ENCODE measurements around the gene IGSF3.

DNA sequence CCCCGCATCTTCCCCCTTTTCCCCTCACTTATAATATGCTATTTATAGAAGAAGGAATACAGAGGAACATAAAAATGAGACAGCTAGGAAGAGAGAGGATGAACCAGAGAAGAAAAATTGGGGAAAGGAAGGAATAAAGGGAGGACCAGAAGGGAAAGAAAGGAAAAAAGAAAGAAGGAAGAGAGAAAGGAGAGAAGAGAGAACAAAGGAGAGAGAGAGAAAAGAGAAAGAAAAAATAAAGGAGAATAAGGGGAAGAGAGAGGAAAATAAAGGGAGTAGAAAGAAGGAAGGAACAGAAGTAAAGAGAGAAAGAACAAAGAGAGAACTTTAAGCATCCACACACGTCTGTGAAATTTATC, 11.2 kb upstream of the IGSF3 start:
- TF ChIP-seq, protein P1, sequence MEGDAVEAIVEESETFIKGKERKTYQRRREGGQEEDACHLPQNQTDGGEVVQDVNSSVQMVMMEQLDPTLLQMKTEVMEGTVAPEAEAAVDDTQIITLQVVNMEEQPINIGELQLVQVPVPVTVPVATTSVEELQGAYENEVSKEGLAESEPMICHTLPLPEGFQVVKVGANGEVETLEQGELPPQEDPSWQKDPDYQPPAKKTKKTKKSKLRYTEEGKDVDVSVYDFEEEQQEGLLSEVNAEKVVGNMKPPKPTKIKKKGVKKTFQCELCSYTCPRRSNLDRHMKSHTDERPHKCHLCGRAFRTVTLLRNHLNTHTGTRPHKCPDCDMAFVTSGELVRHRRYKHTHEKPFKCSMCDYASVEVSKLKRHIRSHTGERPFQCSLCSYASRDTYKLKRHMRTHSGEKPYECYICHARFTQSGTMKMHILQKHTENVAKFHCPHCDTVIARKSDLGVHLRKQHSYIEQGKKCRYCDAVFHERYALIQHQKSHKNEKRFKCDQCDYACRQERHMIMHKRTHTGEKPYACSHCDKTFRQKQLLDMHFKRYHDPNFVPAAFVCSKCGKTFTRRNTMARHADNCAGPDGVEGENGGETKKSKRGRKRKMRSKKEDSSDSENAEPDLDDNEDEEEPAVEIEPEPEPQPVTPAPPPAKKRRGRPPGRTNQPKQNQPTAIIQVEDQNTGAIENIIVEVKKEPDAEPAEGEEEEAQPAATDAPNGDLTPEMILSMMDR (IDR thresholded peaks at IDR 0.05): no peak
- TF ChIP-seq POLR2AphosphoS5 (IDR thresholded peaks at IDR 0.05): no peak
- TF ChIP-seq EP300 (IDR thresholded peaks at IDR 0.05): no peak
- no peak for TF ChIP-seq POLR2A (IDR thresholded peaks at IDR 0.05)
